Muscle layer of duodenum (tissue), 2 donors: ENCODE data around the gene MYO1E.
A peak's percentile ranks its signal among the peaks of the same experiment; 100 is the strongest.

Experiments
- H3K27ac ChIP-seq: one replicate; pipeline ENCODE4 v1.7.0; 2013; ENCODE audit warnings: mild to moderate bottlenecking, low read length
- H3K27me3 ChIP-seq: one replicate; pipeline ENCODE4 v1.7.0; 2013; ENCODE audit warnings: low read depth, mild to moderate bottlenecking, control low read depth, low read length
- H3K36me3 ChIP-seq, 2 donors: one replicate each; pipeline ENCODE4 v1.7.0; 2013; ENCODE audit warnings: low read length in 2 of 2, control low read depth in 1 of 2, mild to moderate bottlenecking in 1 of 2; ENCODE audit not compliant: insufficient read depth in 2 of 2, control insufficient read depth in 1 of 2
- H3K4me1 ChIP-seq, 2 donors: one replicate each; pipeline ENCODE4 v1.7.0; 2013; ENCODE audit warnings: low read length in 2 of 2, mild to moderate bottlenecking in 2 of 2, control low read depth in 1 of 2, moderate library complexity in 1 of 2; ENCODE audit not compliant: insufficient read depth in 2 of 2, control insufficient read depth in 1 of 2
- H3K4me3 ChIP-seq, 2 donors: one replicate each; pipeline ENCODE4 v1.7.0; 2013; ENCODE audit warnings: low read length in 2 of 2, low read depth in 1 of 2, mild to moderate bottlenecking in 1 of 2
- H3K9me3 ChIP-seq, 2 donors: one replicate each; pipeline ENCODE4 v1.7.0; 2013; ENCODE audit warnings: low read length in 2 of 2, control low read depth in 1 of 2, mild to moderate bottlenecking in 1 of 2; ENCODE audit not compliant: control insufficient read depth in 1 of 2
- donor health status: healthy.

The MYO1E gene

GRCh38 chr15:59312205-59312604 is 60.5 kb downstream of the MYO1E start:
- Histone ChIP-seq H3K36me3 (no peaks in the 10 kb centered on the region), H3K27me3 (no peaks in the 10 kb centered on the region), H3K4me3 (no peak overlapping the region), H3K27ac (no peak overlapping the region), H3K9me3 (no peaks in the 10 kb centered on the region), H3K4me1 (peaks cover 5 to 32% of the 10 kb centered on the region in 2 donors)

- Histone ChIP-seq H3K9me3 (no peaks in the 10 kb centered on the region), H3K4me1 (peaks cover 5 to 27% of the 10 kb centered on the region in 2 donors), H3K4me3 (no peak overlapping the region), H3K27me3 (no peaks in the 10 kb centered on the region), H3K27ac (no peak overlapping the region), H3K36me3 (no peaks in the 10 kb centered on the region)
Measured at GRCh38 chr15:59311195-59311594, 61.5 kb downstream of the MYO1E start.

- no peak overlapping the region for H3K4me3 ChIP-seq
- no peaks in the 10 kb centered on the region for H3K9me3 ChIP-seq
- no peak overlapping the region for H3K27ac ChIP-seq
- no peaks in the 10 kb centered on the region for H3K36me3 ChIP-seq
- no peaks in the 10 kb centered on the region for H3K27me3 ChIP-seq
- H3K4me1 ChIP-seq, result peaks cover 5 to 21% of the 10 kb centered on the region in 2 donors
Measured at GRCh38 chr15:59309405-59309804, 63.3 kb downstream of the MYO1E start.

- Histone ChIP-seq H3K4me3 (no peak overlapping the region), H3K36me3 (no peaks in the 10 kb centered on the region), H3K9me3 (no peaks in the 10 kb centered on the region), H3K27me3 (no peaks in the 10 kb centered on the region), H3K27ac (no peak overlapping the region), H3K4me1 (peaks cover 0 to 8% of the 10 kb centered on the region in 2 donors)
Measured at GRCh38 chr15:59307165-59307537, 65.5 kb downstream of the MYO1E start.

GRCh38 chr15:59306520-59307164 is 66.0 kb downstream of the MYO1E start:
- Histone ChIP-seq H3K36me3 (no peaks in the 10 kb centered on the region), H3K9me3 (no peaks in the 10 kb centered on the region), H3K4me3 (no peak overlapping the region), H3K4me1 (peaks cover 0 to 8% of the 10 kb centered on the region in 2 donors), H3K27me3 (no peaks in the 10 kb centered on the region), H3K27ac (no peak overlapping the region)

- Histone ChIP-seq H3K9me3 (no peaks in the 10 kb centered on the region), H3K27ac (no peak overlapping the region), H3K27me3 (no peaks in the 10 kb centered on the region), H3K4me1 (peaks cover 0 to 16% of the 10 kb centered on the region in 2 donors), H3K36me3 (no peaks in the 10 kb centered on the region), H3K4me3 (no peak overlapping the region)
Measured at GRCh38 chr15:59304807-59305206, 67.9 kb downstream of the MYO1E start.

GRCh38 chr15:59304034-59304795 is 68.5 kb downstream of the MYO1E start:
- Histone ChIP-seq H3K27ac (no peak overlapping the region), H3K36me3 (no peaks in the 10 kb centered on the region)

GRCh38 chr15:59303633-59304032 is 69.0 kb downstream of the MYO1E start:
- Histone ChIP-seq H3K27me3 (no peaks in the 10 kb centered on the region), H3K9me3 (no peaks in the 10 kb centered on the region), H3K4me3 (no peak overlapping the region), H3K4me1 (peaks cover 0 to 16% of the 10 kb centered on the region in 2 donors), H3K27ac (no peak overlapping the region), H3K36me3 (no peaks in the 10 kb centered on the region)

More at GRCh38 chr15:59304034-59304795, 68.5 kb downstream of the MYO1E start:
- Histone ChIP-seq H3K9me3 (no peaks in the 10 kb centered on the region), H3K27me3 (no peaks in the 10 kb centered on the region), H3K4me1 (peaks cover 0 to 16% of the 10 kb centered on the region in 2 donors), H3K4me3 (no peak overlapping the region)

- Histone ChIP-seq H3K9me3 (no peaks in the 10 kb centered on the region), H3K4me1 (peaks cover 0 to 16% of the 10 kb centered on the region in 2 donors), H3K27ac (no peak overlapping the region)
Measured at GRCh38 chr15:59303136-59303535, 69.5 kb downstream of the MYO1E start.

GRCh38 chr15:59301527-59301926 is 71.1 kb downstream of the MYO1E start:
- Histone ChIP-seq H3K27me3 (no peaks in the 10 kb centered on the region), H3K36me3 (no peaks in the 10 kb centered on the region), H3K27ac (no peak overlapping the region), H3K4me3 (no peak overlapping the region), H3K9me3 (no peaks in the 10 kb centered on the region), H3K4me1 (peaks cover 0 to 16% of the 10 kb centered on the region in 2 donors)

More at GRCh38 chr15:59303136-59303535, 69.5 kb downstream of the MYO1E start:
- H3K27me3 ChIP-seq, result no peaks in the 10 kb centered on the region
- H3K36me3 ChIP-seq, result no peaks in the 10 kb centered on the region
- no peak overlapping the region for H3K4me3 ChIP-seq

GRCh38 chr15:59300618-59301139 is 72.0 kb downstream of the MYO1E start:
- H3K27me3 ChIP-seq, result no peaks in the 10 kb centered on the region
- no peak overlapping the region for H3K4me3 ChIP-seq
- no peaks in the 10 kb centered on the region for H3K9me3 ChIP-seq
- peak overlapping the region; percentile 66 for H3K27ac ChIP-seq
- peaks cover 0 to 18% of the 10 kb centered on the region in 2 donors for H3K4me1 ChIP-seq
- H3K36me3 ChIP-seq, result peaks cover 0 to 5% of the 10 kb centered on the region in 2 donors
